GM18520 (cell line): ENCODE measurements around the gene PTPRM.
"Not testable (repeated sequence)": the region's sequence is repeated elsewhere in the genome, so short reads cannot be mapped to it uniquely, and the experiment has no call there.

ENCODE experiments used
- ATAC-seq: cut with Tn5 transposase; IDR thresholded peaks from one replicate; pipeline ENCODE4 v1.9.1; 2021; ENCODE audit not compliant: unreplicated experiment

The PTPRM gene

GRCh38 chr18:8030201-8030600 is 463.1 kb downstream of the PTPRM start:
- no peak for ATAC-seq

DNA sequence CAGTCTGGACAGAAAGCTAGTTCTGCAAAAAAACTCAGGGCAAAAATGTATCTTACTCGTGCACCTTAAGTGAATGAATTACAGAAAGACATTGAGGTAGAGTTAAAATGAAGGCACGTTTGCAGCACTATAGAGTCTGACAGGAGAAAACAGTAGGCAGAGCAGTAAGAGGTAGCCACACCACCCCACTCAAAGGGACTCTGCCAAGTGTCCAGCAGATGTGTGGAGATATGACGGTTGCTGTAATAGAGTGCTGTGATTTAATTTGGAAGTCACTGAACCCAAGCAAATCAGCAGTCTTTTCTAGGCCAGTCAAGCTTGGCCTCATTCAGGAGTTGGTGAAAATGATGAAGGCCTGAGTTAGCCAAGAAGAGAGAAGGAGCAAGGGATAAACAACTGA is 464.4 kb downstream of the PTPRM start:
- ATAC-seq, result no peak

DNA sequence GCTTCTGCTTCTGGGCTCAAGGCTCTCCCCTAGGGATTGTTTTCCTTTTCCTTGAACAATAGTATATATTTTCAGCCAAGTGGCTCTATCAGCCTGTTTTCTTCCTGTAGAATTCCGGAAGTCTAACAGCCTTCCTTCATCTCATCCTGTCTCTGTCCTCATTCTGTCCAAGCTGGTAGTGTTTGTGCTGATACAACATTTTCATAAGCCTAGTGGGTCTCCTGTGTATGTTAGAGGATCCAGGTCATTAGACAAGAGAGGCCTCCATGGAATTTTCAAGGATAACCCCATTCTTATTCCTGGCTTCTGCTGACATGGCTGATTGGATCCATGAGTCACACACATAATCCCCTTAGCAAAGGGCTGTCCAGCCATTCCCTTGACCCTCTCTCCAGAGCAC is 467.6 kb downstream of the PTPRM start:
- no peak for ATAC-seq

DNA sequence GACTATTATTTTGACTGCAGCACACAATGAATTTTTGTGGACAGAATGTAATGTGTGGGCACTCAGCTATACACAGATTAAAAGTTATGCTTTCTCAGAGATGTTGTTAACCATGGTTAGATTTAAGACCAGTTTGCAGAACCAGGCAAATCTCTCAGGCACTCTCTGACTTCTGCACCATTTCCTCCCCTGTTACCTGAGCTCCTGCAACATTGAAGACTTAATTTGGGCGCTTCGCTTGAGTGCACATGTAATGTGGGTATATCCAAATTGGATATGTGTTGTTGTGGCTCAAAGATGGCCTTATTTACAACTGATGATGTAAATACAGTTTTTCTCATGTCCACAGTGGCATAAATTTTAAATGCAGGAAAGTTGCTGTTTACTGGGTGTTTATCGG is 469.4 kb downstream of the PTPRM start:
- ATAC-seq, result no peak

DNA sequence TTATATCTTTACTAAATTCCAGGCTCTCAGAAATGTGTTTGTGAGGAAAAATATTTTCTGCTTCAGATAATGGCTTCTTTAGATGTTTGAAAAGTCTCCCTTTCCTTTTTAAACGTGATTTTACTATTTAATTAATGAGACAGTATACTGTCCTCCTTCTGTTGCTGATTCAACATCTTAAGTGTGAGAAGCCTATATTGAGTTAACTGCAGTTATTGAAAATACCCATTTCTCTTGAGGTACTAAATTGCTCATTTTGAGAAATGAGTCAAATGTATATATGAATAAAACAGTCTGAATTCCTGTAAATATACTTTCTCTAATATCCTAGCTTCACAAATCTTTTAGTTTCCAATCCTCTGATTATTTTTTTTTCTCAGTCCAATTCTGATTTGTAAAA is 470.2 kb downstream of the PTPRM start:
- ATAC-seq, result no peak

- ATAC-seq, result no peak
Measured at GRCh38 chr18:8040021-8040420, 472.9 kb downstream of the PTPRM start.

GRCh38 chr18:8041526-8042111 is 474.5 kb downstream of the PTPRM start:
- ATAC-seq, result no peak

DNA sequence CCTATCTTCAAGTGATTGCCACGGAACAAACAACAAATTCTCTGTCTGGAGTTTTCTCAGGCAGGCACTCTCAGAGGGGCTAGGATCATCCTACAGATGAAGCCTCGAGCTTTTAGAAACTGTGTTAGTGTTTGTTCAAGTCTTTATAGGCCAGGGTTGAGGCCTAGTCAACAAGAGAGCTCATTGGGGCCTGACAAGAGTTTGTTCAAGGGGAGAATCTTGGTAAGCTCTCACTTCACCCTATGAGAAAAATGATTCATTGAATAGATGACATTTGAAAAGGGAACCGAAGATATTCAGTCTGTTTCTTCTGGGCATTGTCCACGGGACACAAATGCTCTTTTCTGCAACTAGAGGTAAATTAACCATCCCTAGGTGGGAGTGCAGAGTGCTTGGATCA is 476.9 kb downstream of the PTPRM start:
- no peak for ATAC-seq

GRCh38 chr18:8045160-8045883 is 478.2 kb downstream of the PTPRM start:
- no peak for ATAC-seq

DNA sequence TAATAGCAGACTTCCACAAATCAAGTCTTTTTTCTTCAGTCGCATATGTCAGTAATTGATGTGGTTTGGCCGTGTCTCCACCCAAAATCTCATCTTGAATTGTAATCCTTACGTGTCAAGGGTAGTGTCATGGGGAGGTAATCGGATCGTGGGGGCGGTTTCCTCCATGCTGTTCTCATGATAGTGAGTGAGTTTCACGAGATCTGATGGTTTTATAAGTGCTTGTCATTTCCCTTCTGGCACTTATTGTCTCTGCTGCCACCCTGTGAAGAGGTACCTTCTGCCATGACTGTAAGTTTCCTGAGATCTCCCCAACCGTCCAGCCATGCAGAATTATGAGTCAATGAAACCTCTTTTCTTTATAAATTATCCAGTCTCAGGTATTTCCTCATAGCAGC is 478.8 kb downstream of the PTPRM start:
- no peak for ATAC-seq

- ATAC-seq, result no peak
Measured at GRCh38 chr18:8046441-8046840, 479.3 kb downstream of the PTPRM start.

- no peak for ATAC-seq
Measured at GRCh38 chr18:8049147-8049546, 482.0 kb downstream of the PTPRM start.

GRCh38 chr18:8050616-8051329 is 483.7 kb downstream of the PTPRM start:
- ATAC-seq, result no peak

GRCh38 chr18:8051453-8051852 is 484.3 kb downstream of the PTPRM start:
- no peak for ATAC-seq

GRCh38 chr18:8052237-8052701 is 485.2 kb downstream of the PTPRM start:
- no peak for ATAC-seq

DNA sequence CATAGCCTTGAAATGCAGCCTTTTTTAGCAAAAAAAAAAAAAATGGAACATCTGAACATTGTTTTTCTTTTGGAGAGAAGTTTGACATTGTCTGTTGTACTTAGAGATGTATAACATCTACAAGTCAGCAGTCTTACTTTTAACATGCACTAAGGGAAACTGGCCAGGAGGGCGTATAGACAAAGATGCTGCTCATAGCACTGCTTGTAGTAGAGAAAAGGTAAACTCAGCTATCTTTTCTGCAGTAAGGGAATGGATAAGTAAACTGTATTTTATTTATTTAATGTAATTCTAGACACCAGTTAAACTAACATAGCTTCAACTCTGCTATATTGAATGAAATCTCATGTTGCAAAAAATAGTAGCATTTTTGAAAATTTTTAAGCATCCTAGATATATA is 489.6 kb downstream of the PTPRM start:
- ATAC-seq, result no peak

DNA sequence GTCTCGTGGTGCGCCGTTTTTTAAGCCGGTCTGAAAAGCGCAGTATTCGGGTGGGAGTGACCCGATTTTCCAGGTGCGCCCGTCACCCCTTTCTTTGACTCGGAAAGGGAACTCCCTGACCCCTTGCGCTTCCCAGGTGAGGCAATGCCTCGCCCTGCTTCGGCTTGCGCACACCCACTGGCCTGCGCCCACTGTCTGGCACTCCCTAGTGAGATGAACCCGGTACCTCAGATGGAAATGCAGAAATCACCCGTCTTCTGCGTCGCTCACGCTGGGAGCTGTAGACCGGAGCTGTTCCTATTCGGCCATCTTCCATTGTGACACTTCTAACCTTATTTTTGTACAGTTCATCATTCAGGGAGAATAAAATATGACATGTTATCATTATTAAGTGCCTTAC is 496.0 kb downstream of the PTPRM start:
- not testable (repeated sequence) for ATAC-seq

DNA sequence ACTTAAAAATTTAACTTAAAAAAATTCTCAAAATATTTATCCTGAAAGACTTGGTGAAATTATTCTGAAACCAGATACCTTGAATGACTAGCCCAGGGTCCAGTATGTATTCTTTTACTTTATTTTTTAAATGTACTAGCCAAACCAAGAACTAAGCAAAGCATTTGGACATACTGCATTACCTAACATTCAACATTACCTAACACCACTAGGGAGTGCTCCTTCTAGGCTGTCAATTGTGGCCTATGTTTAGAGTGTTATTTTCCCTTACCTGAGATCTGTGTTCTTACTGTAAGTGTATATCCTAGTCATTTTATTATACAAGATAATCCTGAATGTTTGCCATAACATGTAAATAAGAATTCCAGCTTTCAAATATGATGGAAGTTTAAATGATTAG is 496.6 kb downstream of the PTPRM start:
- no peak for ATAC-seq

DNA sequence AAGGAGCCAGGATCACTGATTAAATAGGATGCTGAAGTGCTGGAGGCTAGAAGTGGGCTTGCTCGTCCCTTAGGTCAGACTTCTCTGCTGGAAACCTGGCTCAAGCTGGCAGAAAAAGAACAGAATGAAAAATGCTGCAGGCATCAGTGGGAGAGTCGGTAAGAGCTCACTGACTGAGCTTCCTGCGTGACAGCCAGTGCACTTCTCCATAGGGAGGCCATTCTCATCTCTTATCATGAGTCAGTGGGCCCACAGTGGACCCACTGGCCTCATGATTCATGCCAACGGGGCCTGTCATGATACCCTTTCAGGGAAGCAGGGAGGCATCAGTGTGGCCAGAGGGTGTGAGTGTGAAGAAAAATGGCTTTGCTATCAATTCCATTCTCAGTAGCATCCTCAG is 498.2 kb downstream of the PTPRM start:
- no peak for ATAC-seq

GRCh38 chr18:8065773-8066172 is 498.7 kb downstream of the PTPRM start:
- ATAC-seq, result no peak

- no peak for ATAC-seq
Measured at GRCh38 chr18:8069708-8070107, 502.6 kb downstream of the PTPRM start.

- ATAC-seq, result no peak
Measured at GRCh38 chr18:8073167-8073566, 506.1 kb downstream of the PTPRM start.
